MG63 (cell line): ENCODE data around the gene NDUFB4. TPM values are rescaled to one million over a fixed set of nuclear protein-coding genes. Genes with fewer than 3 reads are reported as not detected.

ENCODE experiments used
- DNase-seq: peaks from one replicate; pipeline ENCODE4 v3.0.0-alpha.2; 2020
- H3K27me3 ChIP-seq: fragments of 250-450 bp; sonication (Bioruptor Pico); 2 replicates; pipeline ENCODE4 v1.5.1; 2020; ENCODE audit warnings: mild to moderate bottlenecking, moderate library complexity
- H3K36me3 ChIP-seq: fragments of 250-450 bp; sonication (Bioruptor Pico); 2 replicates; pipeline ENCODE4 v1.5.1; 2020; ENCODE audit warnings: mild to moderate bottlenecking, moderate library complexity
- H3K4me3 ChIP-seq: fragments of 250-450 bp; sonication (Bioruptor Pico); 2 replicates; pipeline ENCODE4 v1.5.1; 2020; ENCODE audit warnings: mild to moderate bottlenecking, moderate library complexity
- H3K9me3 ChIP-seq: fragments of 250-450 bp; sonication (Bioruptor Pico); 2 replicates; pipeline ENCODE4 v1.5.1; 2020; ENCODE audit warnings: mild to moderate bottlenecking, moderate library complexity
- total RNA-seq: library from RNA; depleted of rRNA; stranded (reverse); fragments of >200 nt; shearing (Covaris generic); gene quantifications from 2 replicates; pipeline ENCODE4 v1.2.3, GENCODE V29; 2014; ENCODE audit warnings: low replicate concordance

The NDUFB4 gene
- total RNA-seq, 1 experiment from 2014 or later: 205 TPM

- H3K36me3 ChIP-seq: no peaks in the 10 kb centered on the region
- peak overlapping the region; percentile 9; the same call in 1 of the 2 replicates for H3K4me3 ChIP-seq
- DNase-seq: no peak
- no peaks in the 10 kb centered on the region for H3K27me3 ChIP-seq
- peaks cover 2% of the 10 kb centered on the region; the same call in 1 of the 2 replicates for H3K9me3 ChIP-seq
These were observed 28.6 kb upstream of the NDUFB4 start for GRCh38 chr3:120567370-120568201.

- Histone ChIP-seq H3K27me3 (no peaks in the 10 kb centered on the region), H3K4me3 (no peak overlapping the region), H3K36me3 (no peaks in the 10 kb centered on the region), H3K9me3 (peaks cover 2% of the 10 kb centered on the region; the same call in 1 of the 2 replicates)
- no peak for DNase-seq
These were observed 28.0 kb upstream of the NDUFB4 start for GRCh38 chr3:120568202-120568531.

- H3K4me3 ChIP-seq: no peak overlapping the region
- no peaks in the 10 kb centered on the region for H3K36me3 ChIP-seq
- peaks cover 2% of the 10 kb centered on the region; the same call in 1 of the 2 replicates for H3K9me3 ChIP-seq
- no peak for DNase-seq
- H3K27me3 ChIP-seq: no peaks in the 10 kb centered on the region
These were observed 27.5 kb upstream of the NDUFB4 start for GRCh38 chr3:120568598-120568997.

- H3K36me3 ChIP-seq: no peaks in the 10 kb centered on the region
- no peaks in the 10 kb centered on the region for H3K27me3 ChIP-seq
- no peak for DNase-seq
- H3K4me3 ChIP-seq: no peak overlapping the region
- peaks cover 2% of the 10 kb centered on the region; the same call in 1 of the 2 replicates for H3K9me3 ChIP-seq
These were observed 26.7 kb upstream of the NDUFB4 start for GRCh38 chr3:120569222-120570057.

GRCh38 chr3:120572027-120572426, 24.1 kb upstream of the NDUFB4 start:
- H3K36me3 ChIP-seq: no peaks in the 10 kb centered on the region
- H3K27me3 ChIP-seq: no peaks in the 10 kb centered on the region
- H3K9me3 ChIP-seq: peaks cover 2% of the 10 kb centered on the region; the same call in 1 of the 2 replicates
- H3K4me3 ChIP-seq: no peak overlapping the region
- no peak for DNase-seq

GRCh38 chr3:120587332-120587975, 8.7 kb upstream of the NDUFB4 start:
- peaks cover 3% of the 10 kb centered on the region for H3K27me3 ChIP-seq
- no peaks in the 10 kb centered on the region for H3K9me3 ChIP-seq
- DNase-seq: no peak
- H3K4me3 ChIP-seq: no peak overlapping the region
- H3K36me3 ChIP-seq: no peaks in the 10 kb centered on the region

DNA sequence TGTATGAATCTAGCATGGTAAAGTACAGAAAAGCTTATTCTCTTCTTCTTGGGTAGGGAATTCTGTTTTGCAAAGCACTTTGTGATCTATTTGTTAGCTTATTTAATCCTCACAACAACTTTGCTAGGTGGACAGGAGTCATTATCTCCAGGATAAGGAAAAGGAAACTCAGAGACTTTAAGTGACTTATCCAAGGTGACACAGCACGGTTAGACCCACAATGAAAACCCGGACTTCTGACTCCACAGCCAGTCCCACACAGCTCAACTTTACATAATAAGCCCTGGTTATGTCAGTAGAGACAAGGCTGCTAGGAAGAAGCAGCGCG, 384 bp upstream of the NDUFB4 start:
- Histone ChIP-seq H3K4me3 (peak overlapping the region; percentile 78), H3K9me3 (no peaks in the 10 kb centered on the region), H3K27me3 (no peaks in the 10 kb centered on the region; the same call in 1 of the 2 replicates), H3K36me3 (peaks cover 38% of the 10 kb centered on the region)
- no peak for DNase-seq

DNA sequence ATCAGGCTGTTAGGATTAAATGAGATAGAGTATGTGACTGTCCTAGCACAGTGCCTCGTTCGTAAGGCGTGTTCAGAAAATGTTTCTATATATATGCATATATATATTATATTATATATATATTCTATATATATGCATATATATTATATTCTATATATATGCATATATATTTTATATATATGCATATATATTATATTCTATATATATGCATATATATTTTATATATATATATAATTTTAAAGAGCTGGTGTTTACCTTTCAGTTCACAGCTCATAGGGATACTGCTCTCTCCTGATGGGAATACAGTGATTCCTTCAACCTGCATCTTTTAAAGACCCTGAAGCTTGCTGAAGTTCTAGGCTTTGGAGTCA, 702 bp downstream of the NDUFB4 start:
- Histone ChIP-seq H3K36me3 (peaks cover 48% of the 10 kb centered on the region), H3K9me3 (no peaks in the 10 kb centered on the region), H3K4me3 (peak overlapping the region; percentile 78), H3K27me3 (no peaks in the 10 kb centered on the region)
- no peak for DNase-seq

- peak overlapping the region; percentile 78 for H3K4me3 ChIP-seq
- no peaks in the 10 kb centered on the region for H3K9me3 ChIP-seq
- DNase-seq: no peak
- no peaks in the 10 kb centered on the region for H3K27me3 ChIP-seq
- peaks cover 56% of the 10 kb centered on the region for H3K36me3 ChIP-seq
These were observed 1.4 kb downstream of the NDUFB4 start for GRCh38 chr3:120597445-120598049.

DNA sequence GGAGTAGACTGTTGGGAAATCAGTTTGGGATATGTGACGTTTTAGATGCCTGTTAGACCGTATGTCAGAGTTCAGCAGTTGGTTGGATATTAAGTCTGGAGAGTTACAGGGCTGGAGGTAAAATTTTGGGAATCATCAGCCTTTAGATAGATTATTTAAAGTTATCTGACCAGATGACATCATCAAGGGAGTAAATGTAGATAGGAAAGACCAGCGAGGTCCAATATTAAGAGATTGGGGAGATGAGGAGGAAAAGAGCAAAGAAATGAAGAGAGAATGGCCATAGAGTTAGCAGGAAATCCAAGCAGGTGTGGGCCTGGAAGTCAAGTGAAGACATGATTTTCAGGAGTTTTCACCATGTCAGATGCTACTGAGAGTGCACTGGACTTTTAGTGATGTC, 3.1 kb downstream of the NDUFB4 start:
- Histone ChIP-seq H3K4me3 (no peak overlapping the region), H3K9me3 (no peaks in the 10 kb centered on the region), H3K27me3 (no peaks in the 10 kb centered on the region), H3K36me3 (peaks cover 57% of the 10 kb centered on the region)
- no peak for DNase-seq

- Histone ChIP-seq H3K36me3 (peaks cover 57% of the 10 kb centered on the region), H3K4me3 (no peak overlapping the region), H3K9me3 (no peaks in the 10 kb centered on the region), H3K27me3 (no peaks in the 10 kb centered on the region)
- DNase-seq: no peak
These were observed 5.4 kb downstream of the NDUFB4 start for GRCh38 chr3:120601554-120601953.

GRCh38 chr3:120602682-120603081, 6.5 kb downstream of the NDUFB4 start:
- Histone ChIP-seq H3K36me3 (peaks cover 50% of the 10 kb centered on the region), H3K27me3 (no peaks in the 10 kb centered on the region), H3K4me3 (no peak overlapping the region), H3K9me3 (no peaks in the 10 kb centered on the region)
- DNase-seq: no peak

DNA sequence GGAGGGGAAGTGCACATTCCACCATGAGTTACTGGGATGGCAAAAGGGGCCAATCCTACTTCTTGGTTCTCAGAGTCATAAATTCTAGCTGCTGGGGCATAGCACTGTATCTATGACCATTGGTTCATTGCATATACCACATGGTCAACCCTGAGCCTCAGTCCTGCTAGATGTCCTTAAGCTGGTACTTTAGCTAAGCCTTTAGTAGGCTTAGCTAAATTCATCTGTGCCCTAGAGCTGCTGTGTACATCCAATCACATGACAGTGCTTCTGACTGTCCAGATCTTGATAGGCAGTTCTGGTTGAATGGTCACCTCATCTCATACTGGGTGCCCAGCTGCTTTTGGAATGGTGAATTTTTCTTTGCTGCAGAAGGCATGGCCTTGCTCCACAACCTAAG, 8.2 kb downstream of the NDUFB4 start:
- Histone ChIP-seq H3K27me3 (no peaks in the 10 kb centered on the region), H3K9me3 (no peaks in the 10 kb centered on the region), H3K4me3 (no peak overlapping the region), H3K36me3 (peaks cover 33% of the 10 kb centered on the region)
- no peak for DNase-seq

DNA sequence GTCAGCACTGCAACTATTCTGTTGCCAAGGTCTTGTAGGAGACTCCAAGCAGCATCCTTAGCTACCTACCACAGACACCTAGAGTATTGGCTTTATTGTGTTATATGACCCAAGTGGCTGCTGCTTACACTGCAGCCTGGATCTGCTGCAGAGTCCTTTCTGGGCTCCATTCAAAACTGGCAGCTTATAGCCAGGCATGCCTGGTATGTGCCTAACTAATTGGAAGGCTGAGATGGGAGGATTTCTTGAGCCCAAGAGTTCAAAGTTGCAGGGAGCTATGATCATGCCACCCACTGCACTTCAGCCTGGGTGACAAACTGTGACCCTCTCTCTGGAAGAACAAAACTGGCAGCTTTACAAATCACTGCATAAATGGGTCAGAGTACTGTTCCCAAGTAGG, 8.6 kb downstream of the NDUFB4 start:
- Histone ChIP-seq H3K4me3 (no peak overlapping the region), H3K36me3 (peaks cover 29% of the 10 kb centered on the region), H3K27me3 (no peaks in the 10 kb centered on the region), H3K9me3 (no peaks in the 10 kb centered on the region)
- DNase-seq: no peak

DNA sequence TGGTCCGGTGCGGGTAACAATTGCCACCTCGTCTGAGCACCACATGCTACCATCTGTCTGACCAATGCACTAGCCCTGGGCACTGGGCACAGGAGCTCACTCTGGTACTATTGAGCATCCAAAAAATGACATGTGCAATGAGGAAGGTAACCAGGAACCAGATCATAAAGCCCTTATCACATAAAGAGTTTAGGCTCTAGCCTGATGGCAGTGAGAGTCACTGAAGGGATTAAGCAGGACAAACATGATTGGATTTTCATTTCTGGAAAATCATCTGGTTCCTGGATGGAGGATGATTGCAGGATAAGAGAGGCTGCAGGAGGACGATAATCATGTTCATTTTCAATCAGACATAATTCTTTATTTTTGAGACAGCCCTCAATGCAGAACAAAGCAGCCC, 12.4 kb downstream of the NDUFB4 start:
- DNase-seq: peak; percentile 20
- Histone ChIP-seq H3K4me3 (no peak overlapping the region), H3K9me3 (peaks cover 2% of the 10 kb centered on the region; the same call in 1 of the 2 replicates), H3K27me3 (no peaks in the 10 kb centered on the region), H3K36me3 (no peaks in the 10 kb centered on the region)

GRCh38 chr3:120614765-120615164, 18.6 kb downstream of the NDUFB4 start:
- Histone ChIP-seq H3K4me3 (no peak overlapping the region), H3K36me3 (no peaks in the 10 kb centered on the region), H3K9me3 (peaks cover 2% of the 10 kb centered on the region; the same call in 1 of the 2 replicates), H3K27me3 (no peaks in the 10 kb centered on the region)
- DNase-seq: no peak
